BLaER1 treated with 17β-estradiol and CSF1 and Interleukin-3, amounts not matched to agents 10 nM and 100 nM (cell line): ENCODE measurements around the gene SHANK3.

ENCODE experiments used
- H3K27ac ChIP-seq, 11 experiments: shearing (Covaris generic); formaldehyde crosslinking; 2 replicates each; pipeline ENCODE4 v1.8.1; 2022
- H3K27me3 ChIP-seq, 11 experiments: shearing (Covaris generic); formaldehyde crosslinking; 2 replicates each; pipeline ENCODE4 v1.8.1; 2022
- H3K36me3 ChIP-seq, 11 experiments: shearing (Covaris generic); formaldehyde crosslinking; 2 replicates each; pipeline ENCODE4 v1.8.1; 2022
- H3K4me1 ChIP-seq, 10 experiments: shearing (Covaris generic); formaldehyde crosslinking; 2 replicates each; pipeline ENCODE4 v1.8.1; 2022
- H3K4me2 ChIP-seq, 11 experiments: shearing (Covaris generic); formaldehyde crosslinking; 2 replicates each; pipeline ENCODE4 v1.8.1; 2022
- H3K4me3 ChIP-seq, 10 experiments: shearing (Covaris generic); formaldehyde crosslinking; 2 replicates each; pipeline ENCODE4 v1.8.1; 2022
- H3K9ac ChIP-seq, 11 experiments: shearing (Covaris generic); formaldehyde crosslinking; 2 replicates each; pipeline ENCODE4 v1.8.1; 2022
- H3K9me3 ChIP-seq, 11 experiments: shearing (Covaris generic); formaldehyde crosslinking; replicated peaks in 1 of 11; 2 replicates each; pipeline ENCODE4 v1.8.1; 2022
- H4K20me1 ChIP-seq, 11 experiments: shearing (Covaris generic); formaldehyde crosslinking; 2 replicates each; pipeline ENCODE4 v1.8.1; 2022
- Cebpa-rat ChIP-seq, 11 experiments: shearing (Covaris generic); IDR thresholded peaks; 2 replicates each; pipeline ENCODE4 v1.8.1; 2022

Gene SHANK3

DNA sequence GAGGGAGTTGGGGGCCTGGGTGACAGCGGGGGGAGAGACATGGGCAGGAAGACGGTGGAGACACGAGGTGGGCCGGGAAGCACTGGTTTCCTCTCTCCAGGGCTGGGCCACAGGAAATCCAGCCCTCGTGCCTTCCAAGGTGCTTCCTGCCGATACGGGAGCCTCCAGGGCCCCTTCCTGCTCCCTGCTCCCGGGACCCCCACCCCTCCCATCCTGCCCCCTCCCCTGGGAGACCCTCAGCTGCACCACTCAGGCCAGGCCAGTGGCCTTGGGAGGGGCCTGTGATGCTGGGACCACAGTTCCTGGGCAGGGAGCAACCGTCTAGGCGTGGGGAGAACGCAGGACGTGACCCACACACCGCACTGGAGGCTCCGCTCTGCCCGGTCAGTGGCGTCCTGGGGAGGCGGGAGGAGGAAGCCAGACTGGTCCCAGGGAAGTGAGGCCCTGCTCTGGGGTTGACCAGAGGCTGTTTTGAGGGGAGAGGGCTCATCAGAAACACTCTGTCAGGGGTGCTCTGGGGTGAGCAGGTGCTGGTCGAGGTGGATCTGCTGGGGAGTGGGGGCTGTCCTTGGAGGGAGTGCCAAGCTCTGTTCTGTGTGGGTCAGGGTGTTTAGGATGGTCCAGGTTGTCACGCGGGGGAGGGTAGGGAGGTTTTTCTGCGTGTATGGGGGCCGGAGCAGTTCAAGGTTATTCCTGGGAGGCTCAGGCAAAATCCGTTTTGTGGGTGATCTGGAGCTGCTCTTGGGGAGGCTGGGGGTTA, at the start of gene SHANK3:
Gene SHANK3, plus strand, starts transcription at position 353 of the 760 bp plus-strand sequence.
- Histone ChIP-seq H3K4me3 (peak within 1 kb of the TSS; percentile 51 to 86 (median 80)), H3K9me3 (no peaks in the 10 kb centered on the region), H3K36me3 (peaks cover 0 to 24% (median 17%) of the 10 kb centered on the region in 11 experiments; a peak in 15 of 22 replicates), H3K9ac (peak within 1 kb of the TSS; percentile 77 to 92 (median 86)), H3K4me2 (peak within 1 kb of the TSS; percentile 90 to 99 (median 97)), H3K27ac (peak within 1 kb of the TSS; percentile 46 to 93 (median 83); a peak in 21 of 22 replicates), H3K4me1 (peaks cover 32 to 54% (median 47%) of the 10 kb centered on the region in 10 experiments), H3K27me3 (peaks cover 0 to 7% (median 0%) of the 10 kb centered on the region in 11 experiments; a peak in 4 of 22 replicates), H4K20me1 (peaks cover 0 to 30% (median 27%) of the 10 kb centered on the region in 11 experiments; a peak in 18 of 22 replicates)
- TF ChIP-seq Cebpa-rat (IDR thresholded peaks at IDR 0.05), result no peak

DNA sequence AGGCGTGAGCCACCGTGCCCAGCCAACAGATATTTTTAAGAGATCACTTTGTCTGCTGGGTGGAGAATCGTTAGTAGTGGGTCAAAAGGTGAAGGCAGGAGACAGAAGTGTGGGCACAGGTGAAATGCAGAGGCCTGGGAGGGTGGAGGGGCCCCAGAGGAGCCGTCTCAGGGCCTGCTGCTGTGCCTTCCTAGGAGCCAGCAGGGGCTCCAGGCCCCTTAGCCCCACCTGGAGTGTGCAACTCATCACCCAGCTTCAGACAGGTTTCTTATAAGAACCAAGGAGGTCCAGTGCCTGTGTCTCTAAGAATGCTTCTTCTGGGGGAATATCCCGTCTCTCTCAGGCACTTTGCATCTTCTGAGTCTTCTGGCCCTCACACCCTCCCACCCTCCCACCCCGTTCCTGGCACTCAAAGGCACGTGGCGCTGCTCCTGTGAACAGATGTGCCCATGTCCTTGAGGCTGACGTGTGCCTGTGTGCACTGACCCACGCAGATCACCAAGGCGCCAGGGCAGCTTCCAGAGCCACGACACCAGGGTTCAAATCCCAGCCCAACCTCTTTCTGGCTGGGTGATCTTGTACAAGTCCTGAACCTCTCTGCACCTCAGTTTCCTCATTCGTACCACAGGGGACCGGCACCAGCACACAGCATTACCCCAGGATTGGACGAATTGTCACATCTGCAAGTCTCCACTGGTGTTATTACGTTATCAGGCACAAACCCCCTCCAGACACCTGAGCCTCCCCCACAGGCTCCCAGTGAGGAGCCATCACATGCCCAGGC, 48.1 kb upstream of the SHANK3 start:
- Histone ChIP-seq H4K20me1 (peaks cover 0 to 29% (median 3%) of the 10 kb centered on the region in 11 experiments; a peak in 6 of 22 replicates), H3K9me3 (no peaks in the 10 kb centered on the region), H3K4me3 (no peak overlapping the region), H3K9ac (no peak overlapping the region), H3K27ac (no peak overlapping the region), H3K36me3 (peaks cover 0 to 20% (median 8%) of the 10 kb centered on the region in 11 experiments; a peak in 11 of 22 replicates), H3K4me1 (peaks cover 47 to 75% (median 64%) of the 10 kb centered on the region in 10 experiments), H3K4me2 (no peak overlapping the region), H3K27me3 (no peaks in the 10 kb centered on the region)
- TF ChIP-seq Cebpa-rat (IDR thresholded peaks at IDR 0.05), result no peak

DNA sequence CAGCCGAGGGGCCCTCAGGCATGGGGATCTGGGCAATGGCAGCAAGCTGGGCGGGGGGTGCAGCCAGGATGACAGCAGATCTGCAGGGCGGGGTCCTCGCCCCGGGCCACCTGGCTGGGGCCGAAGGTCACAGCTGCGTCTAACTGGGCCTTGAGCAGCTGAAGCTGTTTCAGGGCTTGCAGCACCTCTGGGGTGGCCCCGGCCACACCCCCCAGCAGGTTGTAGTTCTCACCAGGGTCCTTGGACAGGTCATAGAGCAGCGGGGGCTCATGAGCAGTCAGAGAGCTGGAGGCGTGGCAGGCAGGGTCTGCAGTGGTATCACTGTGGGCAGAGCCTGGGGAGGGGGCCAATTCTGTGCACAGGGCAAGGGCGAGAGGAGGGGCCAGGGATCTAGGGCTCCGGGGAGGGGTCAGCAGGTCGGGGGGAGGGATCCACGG, 47.5 kb upstream of the SHANK3 start:
- H3K27ac ChIP-seq, result no peak overlapping the region
- no peak overlapping the region for H3K9ac ChIP-seq
- H3K27me3 ChIP-seq, result no peaks in the 10 kb centered on the region
- no peak for TF ChIP-seq Cebpa-rat (IDR thresholded peaks at IDR 0.05)
- no peak overlapping the region for H3K4me2 ChIP-seq
- H3K4me1 ChIP-seq, result peaks cover 42 to 68% (median 58%) of the 10 kb centered on the region in 10 experiments
- H3K36me3 ChIP-seq, result peaks cover 0 to 20% (median 8%) of the 10 kb centered on the region in 11 experiments; a peak in 11 of 22 replicates
- H3K9me3 ChIP-seq, result no peaks in the 10 kb centered on the region
- peaks cover 0 to 29% (median 3%) of the 10 kb centered on the region in 11 experiments; a peak in 6 of 22 replicates for H4K20me1 ChIP-seq
- no peak overlapping the region for H3K4me3 ChIP-seq

DNA sequence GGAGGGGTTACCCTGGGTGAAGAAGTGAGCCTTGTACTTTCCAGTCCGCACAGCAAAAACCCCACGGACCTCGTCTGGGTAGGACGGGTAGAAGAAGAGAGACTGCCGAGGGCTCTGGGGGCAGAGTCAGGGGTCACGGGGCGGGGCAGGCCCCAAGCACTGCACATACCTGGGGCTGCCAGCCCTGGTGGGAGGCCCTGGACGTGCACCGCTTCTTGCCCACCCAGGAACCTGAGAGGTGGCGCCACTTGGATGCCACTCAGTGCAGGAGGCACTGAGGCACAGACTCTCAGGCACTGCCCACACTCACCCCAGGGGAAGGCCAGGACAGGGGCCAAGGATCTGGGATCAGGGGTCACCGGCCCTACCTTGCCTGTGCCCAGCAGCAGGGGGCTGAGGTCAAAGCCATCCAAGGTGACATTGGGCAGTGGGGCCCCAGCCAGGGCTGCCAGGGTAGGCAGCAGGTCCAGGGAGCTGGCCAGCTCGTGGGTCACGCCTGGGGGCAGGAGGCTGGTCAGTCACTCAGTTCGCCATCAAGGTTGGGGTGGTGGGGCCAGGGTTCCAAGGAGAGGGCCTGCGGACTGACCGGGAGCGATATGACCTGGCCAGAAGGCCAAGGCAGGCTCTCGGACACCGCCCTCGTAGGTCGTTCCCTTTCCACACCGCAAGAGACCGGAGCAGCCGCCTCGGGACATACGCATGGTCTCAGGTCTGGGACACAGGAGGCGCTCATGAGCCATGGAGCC, 46.9 kb upstream of the SHANK3 start:
- H3K27me3 ChIP-seq, result no peaks in the 10 kb centered on the region
- peak overlapping the region in 4 of 11 experiments; percentile 10 to 100 (median 96); a peak in 4 of 22 replicates for H3K4me2 ChIP-seq
- peaks cover 42 to 66% (median 53%) of the 10 kb centered on the region in 10 experiments for H3K4me1 ChIP-seq
- no peak overlapping the region for H3K27ac ChIP-seq
- TF ChIP-seq Cebpa-rat (IDR thresholded peaks at IDR 0.05), result no peak
- H3K36me3 ChIP-seq, result peaks cover 0 to 20% (median 8%) of the 10 kb centered on the region in 11 experiments; a peak in 11 of 22 replicates
- no peaks in the 10 kb centered on the region for H3K9me3 ChIP-seq
- H3K9ac ChIP-seq, result 0 out of 22 replicates have a peak overlapping the region, but pooled peaks of 1 of the 11 experiments have one; percentile 15
- H4K20me1 ChIP-seq, result peaks cover 0 to 27% (median 3%) of the 10 kb centered on the region in 11 experiments; a peak in 6 of 22 replicates
- H3K4me3 ChIP-seq, result no peak overlapping the region

DNA sequence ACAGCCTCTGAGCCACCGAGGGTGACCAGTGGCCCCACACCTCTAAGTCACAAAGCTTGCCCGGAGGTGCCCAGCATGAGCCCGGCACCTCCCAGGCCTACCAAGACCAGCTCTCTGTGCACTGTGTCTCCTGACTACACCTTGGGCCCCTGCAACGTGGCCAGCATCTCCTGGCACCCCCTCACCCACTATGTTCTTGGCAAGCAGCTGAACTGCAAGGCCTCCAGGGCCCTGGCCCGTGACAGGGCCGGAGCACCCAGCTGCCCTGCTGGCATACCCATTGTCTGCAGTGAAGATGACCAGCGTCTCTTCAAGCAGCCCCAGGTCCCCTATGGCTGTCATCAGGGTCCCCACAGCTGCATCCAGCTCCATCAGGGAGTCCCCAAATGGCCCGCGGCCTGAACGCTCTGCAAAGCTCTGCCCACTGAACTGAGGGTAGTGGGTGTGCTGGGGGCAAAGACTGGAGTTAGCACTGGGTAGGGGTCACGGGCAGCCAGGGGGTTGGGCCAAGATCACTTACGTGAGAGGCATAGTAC, 46.2 kb upstream of the SHANK3 start:
- Histone ChIP-seq H3K9ac (peak overlapping the region in 2 of 11 experiments; percentile 9 to 89; a peak in 4 of 22 replicates), H4K20me1 (peaks cover 0 to 22% (median 3%) of the 10 kb centered on the region in 11 experiments; a peak in 6 of 22 replicates), H3K9me3 (no peaks in the 10 kb centered on the region), H3K27ac (no peak overlapping the region), H3K4me1 (peaks cover 36 to 60% (median 47%) of the 10 kb centered on the region in 10 experiments), H3K27me3 (no peaks in the 10 kb centered on the region), H3K4me2 (peak overlapping the region in 10 of 11 experiments; percentile 92 to 100 (median 96); a peak in 15 of 22 replicates), H3K4me3 (peak overlapping the region in 4 of 10 experiments; percentile 86 to 97 (median 94); a peak in 3 of 20 replicates), H3K36me3 (peaks cover 0 to 20% (median 8%) of the 10 kb centered on the region in 11 experiments; a peak in 11 of 22 replicates)
- no peak for TF ChIP-seq Cebpa-rat (IDR thresholded peaks at IDR 0.05)

DNA sequence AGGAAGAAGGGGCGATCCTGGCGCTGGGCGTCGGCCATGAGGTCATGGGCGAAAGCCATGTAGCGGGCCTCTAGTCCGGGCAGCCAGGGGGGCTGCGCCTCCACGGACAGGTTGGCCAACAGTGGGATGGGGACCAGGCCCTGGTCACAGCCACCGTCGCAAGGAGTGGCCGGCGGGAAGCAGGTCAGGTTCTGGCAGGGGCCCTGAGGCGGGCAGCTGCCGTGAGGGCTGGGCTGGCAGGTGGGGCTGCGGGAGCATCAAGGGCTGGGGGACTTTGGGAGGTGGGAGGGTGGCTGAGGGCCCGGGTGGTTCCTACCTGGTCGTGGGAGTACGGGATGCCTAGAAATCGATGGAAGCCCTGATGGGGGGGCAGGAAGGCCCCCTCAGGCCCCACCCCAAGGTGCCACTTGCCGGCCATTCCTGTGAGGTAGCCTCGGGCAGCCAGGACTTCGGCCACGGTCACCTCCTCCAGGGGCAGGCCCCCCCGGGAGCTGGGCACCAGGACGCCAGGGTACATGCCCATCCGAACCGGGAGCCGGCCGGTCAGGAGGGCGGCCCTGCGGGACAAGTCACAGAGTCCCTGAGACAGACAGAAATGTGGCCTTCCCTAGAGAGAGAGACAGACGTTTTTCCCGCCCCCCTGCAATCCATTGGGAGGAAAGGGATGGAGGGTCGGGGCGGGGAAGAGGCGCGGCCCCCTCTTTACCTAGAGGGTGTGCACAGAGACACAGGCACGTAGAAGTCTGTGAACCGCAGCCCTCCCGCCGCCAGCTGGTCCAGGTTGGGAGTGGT, 45.6 kb upstream of the SHANK3 start:
- H3K9me3 ChIP-seq, result no peaks in the 10 kb centered on the region
- peak overlapping the region; percentile 68 to 97 (median 84) for H3K4me3 ChIP-seq
- no peak for TF ChIP-seq Cebpa-rat (IDR thresholded peaks at IDR 0.05)
- peak overlapping the region; percentile 82 to 95 (median 87) for H3K9ac ChIP-seq
- H3K36me3 ChIP-seq, result peaks cover 0 to 20% (median 8%) of the 10 kb centered on the region in 11 experiments; a peak in 11 of 22 replicates
- no peaks in the 10 kb centered on the region for H3K27me3 ChIP-seq
- H4K20me1 ChIP-seq, result peaks cover 0 to 18% (median 3%) of the 10 kb centered on the region in 11 experiments; a peak in 6 of 22 replicates
- peak overlapping the region; percentile 92 to 100 (median 97) for H3K4me2 ChIP-seq
- peaks cover 29 to 53% (median 40%) of the 10 kb centered on the region in 10 experiments for H3K4me1 ChIP-seq
- H3K27ac ChIP-seq, result peak overlapping the region; percentile 67 to 84 (median 82)
